ENCODE results near the gene STAU1. TPM values are rescaled to one million over a fixed set of nuclear protein-coding genes. Genes with fewer than 3 reads are reported as not detected.
A peak's percentile ranks its signal among the peaks of the same experiment; 100 is the strongest.
"Not testable (repeated sequence)": the region's sequence is repeated elsewhere in the genome, so short reads cannot be mapped to it uniquely, and the experiment has no call there.

STAU1 gene
- 80.1 and 94.3 TPM in 2 replicates for total RNA-seq (2014; rRNA removed; shearing (Covaris generic); ENCODE audit: low replicate concordance)

- peak; percentile 99 for DNase-seq
- Histone ChIP-seq H3K4me3 (peak within 1 kb of the TSS; percentile 68), H3K27me3 (no peaks in the 10 kb centered on the region), H3K36me3 (peaks cover 33% of the 10 kb centered on the region), H3K9me3 (peaks cover 3% of the 10 kb centered on the region)
Observed at GRCh38 chr20:49187851-49188641, at the start of gene STAU1. STAU1 (minus strand) TSS chr20:49188334; CDS start chr20:49166201, 22,133 bp downstream.

- no peak overlapping the region for H3K4me3 ChIP-seq
- H3K27me3 ChIP-seq, result no peaks in the 10 kb centered on the region
- no peak for DNase-seq
- H3K36me3 ChIP-seq, result peaks cover 83% of the 10 kb centered on the region
- H3K9me3 ChIP-seq, result no peaks in the 10 kb centered on the region
Observed at GRCh38 chr20:49237531-49237930, 49.4 kb upstream of the STAU1 start.

GRCh38 chr20:49236301-49236700 is 48.2 kb upstream of the STAU1 start:
- Histone ChIP-seq H3K27me3 (no peaks in the 10 kb centered on the region), H3K36me3 (peaks cover 81% of the 10 kb centered on the region), H3K4me3 (no peak overlapping the region), H3K9me3 (no peaks in the 10 kb centered on the region)
- no peak for DNase-seq

- Histone ChIP-seq H3K4me3 (no peak overlapping the region), H3K36me3 (peaks cover 82% of the 10 kb centered on the region), H3K9me3 (no peaks in the 10 kb centered on the region), H3K27me3 (no peaks in the 10 kb centered on the region)
- no peak for DNase-seq
Observed at GRCh38 chr20:49234831-49235230, 46.7 kb upstream of the STAU1 start.

- H3K4me3 ChIP-seq, result no peak overlapping the region
- H3K9me3 ChIP-seq, result no peaks in the 10 kb centered on the region
- peaks cover 80% of the 10 kb centered on the region for H3K36me3 ChIP-seq
- no peaks in the 10 kb centered on the region for H3K27me3 ChIP-seq
- no peak for DNase-seq
Observed at GRCh38 chr20:49233226-49233625, 45.1 kb upstream of the STAU1 start.

GRCh38 chr20:49231471-49231870 is 43.3 kb upstream of the STAU1 start:
- Histone ChIP-seq H3K36me3 (peaks cover 75% of the 10 kb centered on the region), H3K4me3 (no peak overlapping the region), H3K9me3 (no peaks in the 10 kb centered on the region), H3K27me3 (no peaks in the 10 kb centered on the region)
- no peak for DNase-seq

- DNase-seq, result no peak
- H3K36me3 ChIP-seq, result peaks cover 76% of the 10 kb centered on the region
- H3K4me3 ChIP-seq, result no peak overlapping the region
- H3K27me3 ChIP-seq, result no peaks in the 10 kb centered on the region
- no peaks in the 10 kb centered on the region for H3K9me3 ChIP-seq
Observed at GRCh38 chr20:49230561-49231133, 42.5 kb upstream of the STAU1 start.

GRCh38 chr20:49230021-49230420 is 41.9 kb upstream of the STAU1 start:
- H3K36me3 ChIP-seq, result peaks cover 75% of the 10 kb centered on the region
- no peak for DNase-seq
- no peaks in the 10 kb centered on the region for H3K27me3 ChIP-seq
- H3K4me3 ChIP-seq, result no peak overlapping the region
- H3K9me3 ChIP-seq, result no peaks in the 10 kb centered on the region

GRCh38 chr20:49229381-49229780 is 41.2 kb upstream of the STAU1 start:
- H3K36me3 ChIP-seq, result peaks cover 75% of the 10 kb centered on the region
- H3K27me3 ChIP-seq, result no peaks in the 10 kb centered on the region
- DNase-seq, result no peak
- no peak overlapping the region for H3K4me3 ChIP-seq
- H3K9me3 ChIP-seq, result no peaks in the 10 kb centered on the region

GRCh38 chr20:49228676-49229075 is 40.5 kb upstream of the STAU1 start:
- H3K36me3 ChIP-seq, result peaks cover 76% of the 10 kb centered on the region
- H3K4me3 ChIP-seq, result no peak overlapping the region
- no peak for DNase-seq
- no peaks in the 10 kb centered on the region for H3K27me3 ChIP-seq
- H3K9me3 ChIP-seq, result no peaks in the 10 kb centered on the region

GRCh38 chr20:49225896-49226295 is 37.8 kb upstream of the STAU1 start:
- H3K9me3 ChIP-seq, result no peaks in the 10 kb centered on the region
- H3K4me3 ChIP-seq, result no peak overlapping the region
- no peaks in the 10 kb centered on the region for H3K27me3 ChIP-seq
- H3K36me3 ChIP-seq, result peaks cover 84% of the 10 kb centered on the region
- DNase-seq, result no peak

- Histone ChIP-seq H3K36me3 (peaks cover 47% of the 10 kb centered on the region), H3K9me3 (no peaks in the 10 kb centered on the region), H3K27me3 (no peaks in the 10 kb centered on the region), H3K4me3 (peak overlapping the region; percentile 86)
- no peak for DNase-seq
Observed at GRCh38 chr20:49219924-49220831, 32.0 kb upstream of the STAU1 start.

GRCh38 chr20:49219091-49219923 is 31.2 kb upstream of the STAU1 start, which contains the start of gene DDX27:
DDX27 (plus strand) TSS chr20:49219416; CDS start chr20:49219449, 33 bp downstream.
- peak within 1 kb of the TSS; percentile 86 for H3K4me3 ChIP-seq
- H3K9me3 ChIP-seq, result no peaks in the 10 kb centered on the region
- no peaks in the 10 kb centered on the region for H3K27me3 ChIP-seq
- peak; percentile 96 for DNase-seq
- H3K36me3 ChIP-seq, result peaks cover 38% of the 10 kb centered on the region

GRCh38 chr20:49218739-49219090 is 30.6 kb upstream of the STAU1 start:
- H3K27me3 ChIP-seq, DNase-seq, H3K9me3 ChIP-seq: not testable (repeated sequence)
- H3K4me3 ChIP-seq, result peak overlapping the region; percentile 86
- H3K36me3 ChIP-seq, result peaks cover 33% of the 10 kb centered on the region

GRCh38 chr20:49216991-49217578 is 29.0 kb upstream of the STAU1 start:
- Histone ChIP-seq H3K36me3 (peaks cover 17% of the 10 kb centered on the region), H3K27me3 (no peaks in the 10 kb centered on the region), H3K4me3 (no peak overlapping the region), H3K9me3 (peaks cover 2% of the 10 kb centered on the region; the same call in 1 of the 2 replicates)
- peak; percentile 86 for DNase-seq

GRCh38 chr20:49215232-49215631 is 27.1 kb upstream of the STAU1 start:
- Histone ChIP-seq H3K4me3 (no peak overlapping the region), H3K9me3 (peaks cover 16% of the 10 kb centered on the region), H3K27me3 (no peaks in the 10 kb centered on the region), H3K36me3 (peaks cover 4% of the 10 kb centered on the region; the same call in 1 of the 2 replicates)
- no peak for DNase-seq

Data from MG63 (cell line).